ENCODE results near the gene MS4A4A.

The MS4A4A gene

GRCh38 chr11:60318726-60319125 is 38.3 kb downstream of the MS4A4A start:
- Mint-ChIP-seq H3K4me1 (ENCODE audit: low read depth) (no peaks in the 10 kb centered on the region), H3K36me3 (ENCODE audit: low read depth) (no peaks in the 10 kb centered on the region), H3K27ac (no peak overlapping the region), H3K4me3 (no peak overlapping the region), H3K9me3 (peaks cover 16% of the 10 kb centered on the region), H3K27me3 (ENCODE audit: low read depth) (no peaks in the 10 kb centered on the region)

GRCh38 chr11:60321051-60321450 is 40.6 kb downstream of the MS4A4A start:
- H3K4me1 Mint-ChIP-seq (ENCODE audit: low read depth) = no peaks in the 10 kb centered on the region
- H3K9me3 Mint-ChIP-seq = peaks cover 17% of the 10 kb centered on the region
- no peak overlapping the region for H3K4me3 Mint-ChIP-seq
- no peaks in the 10 kb centered on the region for H3K27me3 Mint-ChIP-seq (ENCODE audit: low read depth)
- no peak overlapping the region for H3K27ac Mint-ChIP-seq
- no peaks in the 10 kb centered on the region for H3K36me3 Mint-ChIP-seq (ENCODE audit: low read depth)

- no peak within 1 kb of the TSS for H3K27ac Mint-ChIP-seq
- no peaks in the 10 kb centered on the region for H3K4me1 Mint-ChIP-seq (ENCODE audit: low read depth)
- H3K9me3 Mint-ChIP-seq = peaks cover 11% of the 10 kb centered on the region
- no peaks in the 10 kb centered on the region for H3K27me3 Mint-ChIP-seq (ENCODE audit: low read depth)
- H3K36me3 Mint-ChIP-seq (ENCODE audit: low read depth) = no peaks in the 10 kb centered on the region
- no peak within 1 kb of the TSS for H3K4me3 Mint-ChIP-seq
Measured at GRCh38 chr11:60326955-60327354, 46.5 kb downstream of the MS4A4A start, which contains the start of gene MS4A6E. Gene MS4A6E, plus strand, starts transcription at chr11:60327255. Its CDS starts 7,641 bp downstream, at chr11:60334896.

- Mint-ChIP-seq H3K36me3 (ENCODE audit: low read depth) (no peaks in the 10 kb centered on the region), H3K27me3 (ENCODE audit: low read depth) (no peaks in the 10 kb centered on the region), H3K9me3 (peaks cover 7% of the 10 kb centered on the region)
Measured at GRCh38 chr11:60328460-60328859, 48.0 kb downstream of the MS4A4A start.

GRCh38 chr11:60332846-60333245 is 52.4 kb downstream of the MS4A4A start:
- Mint-ChIP-seq H3K4me1 (ENCODE audit: low read depth) (no peaks in the 10 kb centered on the region), H3K27me3 (ENCODE audit: low read depth) (no peaks in the 10 kb centered on the region), H3K9me3 (peaks cover 3% of the 10 kb centered on the region), H3K4me3 (no peak overlapping the region), H3K36me3 (ENCODE audit: low read depth) (no peaks in the 10 kb centered on the region), H3K27ac (no peak overlapping the region)

More at GRCh38 chr11:60328460-60328859, 48.0 kb downstream of the MS4A4A start:
- Mint-ChIP-seq H3K27ac (no peak overlapping the region), H3K4me1 (ENCODE audit: low read depth) (no peaks in the 10 kb centered on the region), H3K4me3 (no peak overlapping the region)

- H3K27ac Mint-ChIP-seq = no peak overlapping the region
- H3K4me3 Mint-ChIP-seq = no peak overlapping the region
- no peaks in the 10 kb centered on the region for H3K4me1 Mint-ChIP-seq (ENCODE audit: low read depth)
- no peaks in the 10 kb centered on the region for H3K27me3 Mint-ChIP-seq (ENCODE audit: low read depth)
- H3K36me3 Mint-ChIP-seq (ENCODE audit: low read depth) = no peaks in the 10 kb centered on the region
- no peaks in the 10 kb centered on the region for H3K9me3 Mint-ChIP-seq
Measured at GRCh38 chr11:60334005-60334620, 53.6 kb downstream of the MS4A4A start.

- H3K4me1 Mint-ChIP-seq (ENCODE audit: low read depth) = no peaks in the 10 kb centered on the region
- no peaks in the 10 kb centered on the region for H3K9me3 Mint-ChIP-seq
- H3K4me3 Mint-ChIP-seq = no peak overlapping the region
- no peaks in the 10 kb centered on the region for H3K36me3 Mint-ChIP-seq (ENCODE audit: low read depth)
- no peaks in the 10 kb centered on the region for H3K27me3 Mint-ChIP-seq (ENCODE audit: low read depth)
- H3K27ac Mint-ChIP-seq = no peak overlapping the region
Measured at GRCh38 chr11:60336767-60337391, 56.4 kb downstream of the MS4A4A start.

GRCh38 chr11:60338053-60338452 is 57.6 kb downstream of the MS4A4A start:
- no peaks in the 10 kb centered on the region for H3K9me3 Mint-ChIP-seq
- no peaks in the 10 kb centered on the region for H3K4me1 Mint-ChIP-seq (ENCODE audit: low read depth)
- H3K27me3 Mint-ChIP-seq (ENCODE audit: low read depth) = no peaks in the 10 kb centered on the region
- no peaks in the 10 kb centered on the region for H3K36me3 Mint-ChIP-seq (ENCODE audit: low read depth)
- no peak overlapping the region for H3K4me3 Mint-ChIP-seq
- no peak overlapping the region for H3K27ac Mint-ChIP-seq

GRCh38 chr11:60339356-60339755 is 58.9 kb downstream of the MS4A4A start:
- H3K27me3 Mint-ChIP-seq (ENCODE audit: low read depth) = no peaks in the 10 kb centered on the region
- no peaks in the 10 kb centered on the region for H3K36me3 Mint-ChIP-seq (ENCODE audit: low read depth)
- H3K27ac Mint-ChIP-seq = no peak overlapping the region
- H3K4me1 Mint-ChIP-seq (ENCODE audit: low read depth) = no peaks in the 10 kb centered on the region
- H3K4me3 Mint-ChIP-seq = no peak overlapping the region
- no peaks in the 10 kb centered on the region for H3K9me3 Mint-ChIP-seq

GRCh38 chr11:60343094-60343704 is 62.7 kb downstream of the MS4A4A start:
- Mint-ChIP-seq H3K27ac (no peak overlapping the region), H3K9me3 (no peaks in the 10 kb centered on the region), H3K27me3 (ENCODE audit: low read depth) (no peaks in the 10 kb centered on the region), H3K36me3 (ENCODE audit: low read depth) (no peaks in the 10 kb centered on the region), H3K4me3 (no peak overlapping the region), H3K4me1 (ENCODE audit: low read depth) (no peaks in the 10 kb centered on the region)

- no peak overlapping the region for H3K4me3 Mint-ChIP-seq
- H3K27ac Mint-ChIP-seq = no peak overlapping the region
- H3K4me1 Mint-ChIP-seq (ENCODE audit: low read depth) = no peaks in the 10 kb centered on the region
- H3K9me3 Mint-ChIP-seq = no peaks in the 10 kb centered on the region
- no peaks in the 10 kb centered on the region for H3K27me3 Mint-ChIP-seq (ENCODE audit: low read depth)
- H3K36me3 Mint-ChIP-seq (ENCODE audit: low read depth) = no peaks in the 10 kb centered on the region
Measured at GRCh38 chr11:60344146-60344545, 63.7 kb downstream of the MS4A4A start.

GRCh38 chr11:60345489-60345888 is 65.0 kb downstream of the MS4A4A start:
- no peak overlapping the region for H3K27ac Mint-ChIP-seq
- no peaks in the 10 kb centered on the region for H3K27me3 Mint-ChIP-seq (ENCODE audit: low read depth)
- H3K4me3 Mint-ChIP-seq = no peak overlapping the region
- no peaks in the 10 kb centered on the region for H3K4me1 Mint-ChIP-seq (ENCODE audit: low read depth)
- no peaks in the 10 kb centered on the region for H3K36me3 Mint-ChIP-seq (ENCODE audit: low read depth)
- no peaks in the 10 kb centered on the region for H3K9me3 Mint-ChIP-seq

- no peak overlapping the region for H3K4me3 Mint-ChIP-seq
- H3K27ac Mint-ChIP-seq = no peak overlapping the region
- H3K4me1 Mint-ChIP-seq (ENCODE audit: low read depth) = no peaks in the 10 kb centered on the region
- no peaks in the 10 kb centered on the region for H3K27me3 Mint-ChIP-seq (ENCODE audit: low read depth)
- H3K36me3 Mint-ChIP-seq (ENCODE audit: low read depth) = no peaks in the 10 kb centered on the region
- H3K9me3 Mint-ChIP-seq = no peaks in the 10 kb centered on the region
Measured at GRCh38 chr11:60347084-60347797, 66.8 kb downstream of the MS4A4A start.

- H3K27ac Mint-ChIP-seq = no peak overlapping the region
- no peaks in the 10 kb centered on the region for H3K36me3 Mint-ChIP-seq (ENCODE audit: low read depth)
- no peaks in the 10 kb centered on the region for H3K27me3 Mint-ChIP-seq (ENCODE audit: low read depth)
Measured at GRCh38 chr11:60348116-60348515, 67.7 kb downstream of the MS4A4A start.

GRCh38 chr11:60349990-60350389 is 69.5 kb downstream of the MS4A4A start:
- Mint-ChIP-seq H3K27me3 (ENCODE audit: low read depth) (no peaks in the 10 kb centered on the region), H3K4me1 (ENCODE audit: low read depth) (no peaks in the 10 kb centered on the region), H3K27ac (no peak overlapping the region), H3K4me3 (no peak overlapping the region), H3K9me3 (no peaks in the 10 kb centered on the region), H3K36me3 (ENCODE audit: low read depth) (no peaks in the 10 kb centered on the region)

More at GRCh38 chr11:60348116-60348515, 67.7 kb downstream of the MS4A4A start:
- Mint-ChIP-seq H3K4me1 (ENCODE audit: low read depth) (no peaks in the 10 kb centered on the region), H3K4me3 (no peak overlapping the region), H3K9me3 (no peaks in the 10 kb centered on the region)

All from T-helper 1 cell treated with Interleukin-12 subunit alpha and Interleukin-12 subunit beta and Interleukin-4 antibody, amounts not matched to agents 30 μg/mL and 1 μg/mL, for 36 hours (primary cell).